Coronary artery (tissue), 2 donors: Measurements from ENCODE around the gene ITFG2.

ENCODE experiments used
- DNase-seq: peaks from one replicate; pipeline ENCODE4 v3.0.0-alpha.2; 2017; ENCODE audit warnings: low spot score
- H3K27ac ChIP-seq, 2 donors: fragments of 200-600 bp; sonication (generic); one replicate each; pipeline ENCODE4 v1.5.1; 2016 to 2019
- H3K4me3 ChIP-seq: fragments of 200-600 bp; sonication (generic); 2 replicates; pipeline ENCODE4 v1.5.1; 2016; ENCODE audit warnings: mild to moderate bottlenecking, moderate library complexity
- CTCF ChIP-seq: fragments of 200-600 bp; sonication (generic); IDR thresholded peaks from one replicate; pipeline ENCODE4 v1.5.1; 2019; ENCODE audit warnings: antibody characterized with exemption

Gene ITFG2

GRCh38 chr12:2804393-2805142, 7.9 kb upstream of the ITFG2 start:
- H3K27ac ChIP-seq: peak overlapping the region; percentile 3 to 49
- TF ChIP-seq CTCF: no peak
- no peak for DNase-seq

GRCh38 chr12:2805143-2805520, 7.3 kb upstream of the ITFG2 start:
- Histone ChIP-seq H3K27ac (peak overlapping the region in 1 of 2 donors; percentile 49), H3K4me3 (no peak overlapping the region)
- DNase-seq: no peak
- no peak for TF ChIP-seq CTCF

More at GRCh38 chr12:2804393-2805142, 7.9 kb upstream of the ITFG2 start:
- H3K4me3 ChIP-seq: no peak overlapping the region

GRCh38 chr12:2806700-2807099, 5.8 kb upstream of the ITFG2 start:
- TF ChIP-seq CTCF: no peak
- no peak overlapping the region for H3K27ac ChIP-seq
- no peak for DNase-seq
- no peak overlapping the region for H3K4me3 ChIP-seq

GRCh38 chr12:2811801-2812200, 667 bp upstream of the ITFG2 start:
- no peak for DNase-seq
- H3K27ac ChIP-seq: no peak overlapping the region
- peak overlapping the region; percentile 98 for H3K4me3 ChIP-seq
- TF ChIP-seq CTCF: no peak

GRCh38 chr12:2813214-2814185, 1.0 kb downstream of the ITFG2 start:
- peak overlapping the region; percentile 85 to 99 for H3K27ac ChIP-seq
- TF ChIP-seq CTCF: peak; percentile 26
- H3K4me3 ChIP-seq: peak overlapping the region; percentile 98
- DNase-seq: no peak

GRCh38 chr12:2819810-2820209, 7.3 kb downstream of the ITFG2 start:
- Histone ChIP-seq H3K4me3 (no peak overlapping the region), H3K27ac (no peak overlapping the region)
- TF ChIP-seq CTCF: no peak
- no peak for DNase-seq
